ENCODE results near the gene DMGDH. TPM values are rescaled to one million over a fixed set of nuclear protein-coding genes. Genes with fewer than 3 reads are reported as not detected.

The DMGDH gene
- total and polyA plus RNA-seq, 2 of the 4 experiments (the other 2 are of a cell fraction): 0.18 TPM; not detected in 1

- dilution Hi-C loops (cut with HindIII; ENCODE audit: low sequenced_read_pairs, unreplicated experiment) (no loop called here), intact Hi-C loops (cut with micrococcal nuclease) (no loop called here), in situ Hi-C loops (cut with MboI; ENCODE audit: low sequenced_read_pairs) (no loop called here)
- Histone ChIP-seq H3K4me2 (ENCODE audit: low read depth, low read length) (no peak overlapping the region), H3K18ac (ENCODE audit: low read depth, low read length) (no peak overlapping the region), H2BK120ac (ENCODE audit: low read depth, low read length) (no peak overlapping the region), H4K8ac (ENCODE audit: low read depth in 2 of 2, low read length in 2 of 2) (no peak overlapping the region), H3K9ac (ENCODE audit: low read depth, low read length) (no peak overlapping the region), H2BK15ac (ENCODE audit: low read depth, low read length) (no peak overlapping the region), H3K27me3 (ENCODE audit: control insufficient read depth, insufficient read depth, low read length) (peaks cover 18% of the 10 kb centered on the region), H2AK5ac (ENCODE audit: low read depth, low read length) (no peak overlapping the region), H3K23ac (ENCODE audit: low read depth, low read length) (no peak overlapping the region), H2AK9ac (replicated peaks; ENCODE audit: low read depth, low read length, poor library complexity) (no peak overlapping the region), H4K91ac (ENCODE audit: insufficient read depth, low read depth, low read length) (no peak overlapping the region), H3K9me3 (ENCODE audit: control insufficient read depth, insufficient read depth, low read length) (peaks cover 3% of the 10 kb centered on the region), H4K20me1 (ENCODE audit: insufficient read depth, low read length) (no peaks in the 10 kb centered on the region), H2BK20ac (ENCODE audit: low read depth, low read length) (no peak overlapping the region), H3K14ac (replicated peaks; ENCODE audit: low read depth, low read length) (no peak overlapping the region), H3K4ac (ENCODE audit: low read depth, low read length) (no peak overlapping the region), H3K79me1 (ENCODE audit: low read depth in 1 of 2, low read length in 2 of 2) (no peaks in the 10 kb centered on the region), H2AFZ (replicated peaks; ENCODE audit: low read length, poor library complexity) (no peak overlapping the region), H3K36me3 (ENCODE audit: control insufficient read depth, insufficient read depth, low read length) (no peaks in the 10 kb centered on the region), H3K4me3 (ENCODE audit: insufficient read depth, low read depth, low read length) (no peak overlapping the region), H3K27ac (ENCODE audit: insufficient read depth, low read length) (no peak overlapping the region), H2BK5ac (ENCODE audit: low read depth, low read length, poor library complexity, severe bottlenecking) (no peak overlapping the region), H3K4me1 (ENCODE audit: control insufficient read depth, insufficient read depth, low read length) (no peaks in the 10 kb centered on the region), H4K5ac (ENCODE audit: low read depth, low read length) (no peak overlapping the region), H3K56ac (ENCODE audit: extremely low read depth, insufficient read depth, low read length) (no peak overlapping the region), H3K9me1 (ENCODE audit: insufficient read depth, low read length) (no peaks in the 10 kb centered on the region)
- ChIA-PET POLR2A (ENCODE audit: unreplicated experiment) (interaction anchor here (0.7 kb wide), 1 partner anchor 15 kb away, joined by 3 read pairs; no protein-coding TSS in a partner anchor), CTCF (no interaction called here)
- TF ChIP-seq CHD1 (IDR thresholded peaks at IDR 0.05; ENCODE audit: low read depth, low read length): no peak
- no peak for TF ChIP-seq MAZ (IDR thresholded peaks at IDR 0.05; ENCODE audit: borderline replicate concordance, low read depth, low read length)
- TF ChIP-seq RAD21 (IDR thresholded peaks at IDR 0.05; ENCODE audit: low read length): no peak
- TF ChIP-seq CEBPB (IDR thresholded peaks at IDR 0.05; ENCODE audit: low read depth, low read length): no peak
- TF ChIP-seq FOS (IDR thresholded peaks at IDR 0.05; ENCODE audit: low read depth, low read length): no peak
- TF ChIP-seq BHLHE40 (IDR thresholded peaks at IDR 0.05; ENCODE audit: low read depth, low read length): no peak
- TF ChIP-seq SMC3 (IDR thresholded peaks at IDR 0.05; ENCODE audit: low read depth, low read length): no peak
- no peak for TF ChIP-seq USF2 (IDR thresholded peaks at IDR 0.05; ENCODE audit: low read depth, low read length)
- TF ChIP-seq RCOR1 (IDR thresholded peaks at IDR 0.05; ENCODE audit: insufficient replicate concordance, low read length): no peak
- TF ChIP-seq RFX5 (IDR thresholded peaks at IDR 0.05; ENCODE audit: low read depth, low read length): no peak
- no peak for TF ChIP-seq CTCF (conservative IDR thresholded peaks at IDR 0.05; ENCODE audit: low read depth, low read length)
- no peak for TF ChIP-seq MXI1 (IDR thresholded peaks at IDR 0.05; ENCODE audit: borderline replicate concordance, low read depth, low read length)
- TF ChIP-seq NFE2L2 (IDR thresholded peaks at IDR 0.05; ENCODE audit: low read depth, low read length): no peak
- no peak for TF ChIP-seq MAFK (IDR thresholded peaks at IDR 0.05; ENCODE audit: low read depth, low read length)
- no peak for TF ChIP-seq POLR2A (IDR thresholded peaks at IDR 0.05; ENCODE audit: low read depth, low read length)
- TF ChIP-seq ELK1 (IDR thresholded peaks at IDR 0.05; ENCODE audit: borderline replicate concordance, low read depth, low read length): no peak
- DNase-seq (no peak), ATAC-seq (ENCODE audit: low read depth) (no peak)
- BruUV-seq (replicated peaks): no TSS peak
Measured at GRCh38 chr5:79048437-79048836, 21.0 kb downstream of the DMGDH start.
